Panc1 (cell line): ENCODE data around the gene CNNM1.
A peak's percentile ranks its signal among the peaks of the same experiment; 100 is the strongest.

Experiments used
- POLR2AphosphoS5 ChIP-seq: IDR thresholded peaks from 2 replicates; pipeline ENCODE4 v1.6.1; 2012; ENCODE audit warnings: mild to moderate bottlenecking, low read depth, low read length, moderate library complexity
- SIN3A ChIP-seq: IDR thresholded peaks from 2 replicates; pipeline ENCODE4 v1.6.1; 2012; ENCODE audit warnings: low read depth, mild to moderate bottlenecking, low read length, moderate library complexity, borderline replicate concordance; ENCODE audit not compliant: insufficient read depth
- TCF7L2 ChIP-seq: IDR thresholded peaks from 2 replicates; pipeline ENCODE4 v1.6.1; 2011; ENCODE audit warnings: mild to moderate bottlenecking, low read depth, low read length, inconsistent platforms
- TF ChIP-seq, protein P1 (sequence below): fragments of 450-650 bp; IDR thresholded peaks from 2 replicates; pipeline ENCODE4 v1.5.1; 2017; ENCODE audit warnings: mild to moderate bottlenecking
- TF ChIP-seq, protein P2 (sequence below), 2 experiments: IDR thresholded peaks; 2 replicates each; pipeline ENCODE4 v1.6.1; 2011 to 2012; ENCODE audit warnings: low read depth in 2 of 2, control low read depth in 1 of 2, low read length in 1 of 2, mild to moderate bottlenecking in 1 of 2, moderate library complexity in 1 of 2; ENCODE audit not compliant: insufficient read depth in 1 of 2

DNA sequence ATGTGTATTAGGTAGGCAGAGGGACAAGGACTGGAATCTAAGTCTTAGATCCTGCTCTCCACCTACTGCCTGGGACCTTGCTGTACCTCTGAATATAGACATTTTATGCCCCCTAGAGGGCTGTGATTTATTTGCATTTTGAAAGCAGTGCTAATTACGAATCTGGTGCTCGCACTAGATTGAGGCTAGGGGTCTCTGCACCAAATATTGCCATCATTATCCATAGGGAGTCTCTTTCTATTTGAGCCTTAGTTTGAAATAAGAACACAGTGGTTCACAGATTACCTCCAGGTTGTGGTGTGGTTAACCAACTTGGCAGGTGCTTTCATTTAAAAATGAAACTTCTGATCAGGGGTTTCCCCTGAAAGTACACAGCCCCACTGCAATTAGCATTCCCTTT is 41.8 kb downstream of the CNNM1 start:
- TF ChIP-seq, protein P1, sequence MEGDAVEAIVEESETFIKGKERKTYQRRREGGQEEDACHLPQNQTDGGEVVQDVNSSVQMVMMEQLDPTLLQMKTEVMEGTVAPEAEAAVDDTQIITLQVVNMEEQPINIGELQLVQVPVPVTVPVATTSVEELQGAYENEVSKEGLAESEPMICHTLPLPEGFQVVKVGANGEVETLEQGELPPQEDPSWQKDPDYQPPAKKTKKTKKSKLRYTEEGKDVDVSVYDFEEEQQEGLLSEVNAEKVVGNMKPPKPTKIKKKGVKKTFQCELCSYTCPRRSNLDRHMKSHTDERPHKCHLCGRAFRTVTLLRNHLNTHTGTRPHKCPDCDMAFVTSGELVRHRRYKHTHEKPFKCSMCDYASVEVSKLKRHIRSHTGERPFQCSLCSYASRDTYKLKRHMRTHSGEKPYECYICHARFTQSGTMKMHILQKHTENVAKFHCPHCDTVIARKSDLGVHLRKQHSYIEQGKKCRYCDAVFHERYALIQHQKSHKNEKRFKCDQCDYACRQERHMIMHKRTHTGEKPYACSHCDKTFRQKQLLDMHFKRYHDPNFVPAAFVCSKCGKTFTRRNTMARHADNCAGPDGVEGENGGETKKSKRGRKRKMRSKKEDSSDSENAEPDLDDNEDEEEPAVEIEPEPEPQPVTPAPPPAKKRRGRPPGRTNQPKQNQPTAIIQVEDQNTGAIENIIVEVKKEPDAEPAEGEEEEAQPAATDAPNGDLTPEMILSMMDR: peak; percentile 64
- TF ChIP-seq POLR2AphosphoS5 (no peak), SIN3A (no peak), TCF7L2 (no peak)
- TF ChIP-seq, protein P2, sequence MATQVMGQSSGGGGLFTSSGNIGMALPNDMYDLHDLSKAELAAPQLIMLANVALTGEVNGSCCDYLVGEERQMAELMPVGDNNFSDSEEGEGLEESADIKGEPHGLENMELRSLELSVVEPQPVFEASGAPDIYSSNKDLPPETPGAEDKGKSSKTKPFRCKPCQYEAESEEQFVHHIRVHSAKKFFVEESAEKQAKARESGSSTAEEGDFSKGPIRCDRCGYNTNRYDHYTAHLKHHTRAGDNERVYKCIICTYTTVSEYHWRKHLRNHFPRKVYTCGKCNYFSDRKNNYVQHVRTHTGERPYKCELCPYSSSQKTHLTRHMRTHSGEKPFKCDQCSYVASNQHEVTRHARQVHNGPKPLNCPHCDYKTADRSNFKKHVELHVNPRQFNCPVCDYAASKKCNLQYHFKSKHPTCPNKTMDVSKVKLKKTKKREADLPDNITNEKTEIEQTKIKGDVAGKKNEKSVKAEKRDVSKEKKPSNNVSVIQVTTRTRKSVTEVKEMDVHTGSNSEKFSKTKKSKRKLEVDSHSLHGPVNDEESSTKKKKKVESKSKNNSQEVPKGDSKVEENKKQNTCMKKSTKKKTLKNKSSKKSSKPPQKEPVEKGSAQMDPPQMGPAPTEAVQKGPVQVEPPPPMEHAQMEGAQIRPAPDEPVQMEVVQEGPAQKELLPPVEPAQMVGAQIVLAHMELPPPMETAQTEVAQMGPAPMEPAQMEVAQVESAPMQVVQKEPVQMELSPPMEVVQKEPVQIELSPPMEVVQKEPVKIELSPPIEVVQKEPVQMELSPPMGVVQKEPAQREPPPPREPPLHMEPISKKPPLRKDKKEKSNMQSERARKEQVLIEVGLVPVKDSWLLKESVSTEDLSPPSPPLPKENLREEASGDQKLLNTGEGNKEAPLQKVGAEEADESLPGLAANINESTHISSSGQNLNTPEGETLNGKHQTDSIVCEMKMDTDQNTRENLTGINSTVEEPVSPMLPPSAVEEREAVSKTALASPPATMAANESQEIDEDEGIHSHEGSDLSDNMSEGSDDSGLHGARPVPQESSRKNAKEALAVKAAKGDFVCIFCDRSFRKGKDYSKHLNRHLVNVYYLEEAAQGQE (IDR thresholded peaks at IDR 0.05; ENCODE audit: insufficient read depth in 1 of 2, low read depth in 2 of 2, low read length in 1 of 2): no peak
